Activated B cell treated with CpG ODN at 0.5 μM for 24 hours (primary cell): ENCODE measurements around the gene AK2. TPM values are rescaled to one million over a fixed set of nuclear protein-coding genes. Genes with fewer than 3 reads are reported as not detected.
A peak's percentile ranks its signal among the peaks of the same experiment; 100 is the strongest.

Experiments used
- ATAC-seq: fragments of 200-7000 bp; cut with Tn5 transposase; one replicate; pipeline ENCODE4 v1.10.0; 2021; ENCODE audit warnings: low read depth, mild to moderate bottlenecking, moderate library complexity
- CTCF ChIA-PET: fragments of 350-600 bp; sonication (Branson Sonifier 250); formaldehyde crosslinking; loops from one replicate; lab custom pipeline; 2021; ENCODE audit warnings: antibody characterized with exemption; lab: Charles Lee
- POLR2A ChIA-PET: fragments of 350-600 bp; sonication (Branson Sonifier 250); formaldehyde crosslinking; loops from one replicate; lab custom pipeline; 2021; ENCODE audit warnings: antibody characterized with exemption; lab: Charles Lee
- DNase-seq: peaks from one replicate; pipeline ENCODE4 v3.0.0; 2022
- H3K27ac Mint-ChIP-seq: one replicate; pipeline ENCODE4 v1.8.0; 2020; ENCODE audit warnings: mixed read lengths
- H3K27me3 Mint-ChIP-seq: one replicate; pipeline ENCODE4 v1.8.0; 2021; ENCODE audit warnings: mixed read lengths
- H3K36me3 Mint-ChIP-seq: one replicate; pipeline ENCODE4 v1.8.0; 2021; ENCODE audit warnings: low read depth, mixed read lengths
- H3K4me1 Mint-ChIP-seq: one replicate; pipeline ENCODE4 v1.8.0; 2021; ENCODE audit warnings: mixed read lengths
- H3K4me3 Mint-ChIP-seq: one replicate; pipeline ENCODE4 v1.8.0; 2020; ENCODE audit warnings: mild to moderate bottlenecking, mixed read lengths
- H3K9me3 Mint-ChIP-seq: one replicate; pipeline ENCODE4 v1.8.0; 2020; ENCODE audit warnings: mixed read lengths
- CTCF ChIP-seq: fragments of 200-600 bp; IDR thresholded peaks from one replicate; pipeline ENCODE4 v1.8.0; 2022; ENCODE audit warnings: antibody characterized with exemption, mild to moderate bottlenecking
- intact Hi-C: fragments of 100-400 bp; cut with micrococcal nuclease; formaldehyde crosslinking; loops from one replicate; pipeline ENCODE4 v1.15.1; 2024
- total RNA-seq: library from RNA; stranded (reverse); gene quantifications from 2 replicates; pipeline ENCODE4 v1.2.3, GENCODE V29; 2022

Gene AK2
- total RNA-seq, 1 donor from 2014 or later = 162 TPM

- ChIA-PET POLR2A (interaction anchor here (0.5 to 3.1 kb wide), 33 partner anchors 8 to 892 kb away, joined by 3 to 93 read pairs (median 5); partner anchors contain the start of genes AZIN2, KPNA6, S100PBP and TMEM39B), CTCF (interaction anchor here (0.7 to 1.7 kb wide), 4 partner anchors 16 to 162 kb away, joined by 3 to 8 read pairs (median 4); no protein-coding TSS in a partner anchor)
- DNase-seq (peak; percentile 92), ATAC-seq (peak; percentile 91)
- peak within 1 kb of the TSS; percentile 91 for H3K27ac Mint-ChIP-seq
- peaks cover 37% of the 10 kb centered on the region for H3K4me1 Mint-ChIP-seq
- TF ChIP-seq CTCF = no peak
- no peaks in the 10 kb centered on the region for H3K27me3 Mint-ChIP-seq
- peak within 1 kb of the TSS; percentile 90 for H3K4me3 Mint-ChIP-seq
- intact Hi-C loops = loop anchor here (1.0 to 10.0 kb wide), 5 partner anchors 17 to 163 kb away; partner anchors contain the start of genes AZIN2, S100PBP and YARS1
- H3K9me3 Mint-ChIP-seq = no peaks in the 10 kb centered on the region
- peaks cover 5% of the 10 kb centered on the region for H3K36me3 Mint-ChIP-seq
Observed at GRCh38 chr1:32964461-32965250, 72.0 kb downstream of the AK2 start, which contains the start of gene RNF19B. Gene RNF19B (minus strand): TSS chr1:32964809. CDS start chr1:32964685, 124 bp downstream.

- Mint-ChIP-seq H3K9me3 (no peaks in the 10 kb centered on the region), H3K36me3 (peaks cover 5% of the 10 kb centered on the region), H3K4me1 (peaks cover 43% of the 10 kb centered on the region), H3K4me3 (peak overlapping the region; percentile 90), H3K27ac (peak overlapping the region; percentile 71), H3K27me3 (no peaks in the 10 kb centered on the region)
- intact Hi-C loops = loop anchor here (1.0 to 10.0 kb wide), 6 partner anchors 15 to 163 kb away; partner anchors contain the start of genes AZIN2, S100PBP and YARS1
- peak; percentile 63 for DNase-seq
- ATAC-seq = peak; percentile 22
- ChIA-PET POLR2A (interaction anchor here (0.6 to 3.1 kb wide), 29 partner anchors 9 to 1701 kb away, joined by 3 to 93 read pairs (median 5); partner anchors contain the start of genes AZIN2, KPNA6, S100PBP and YARS1), CTCF (interaction anchor here (1.1 kb wide), 1 partner anchor 29 kb away, joined by 7 read pairs; no protein-coding TSS in a partner anchor)
- no peak for TF ChIP-seq CTCF
Observed at GRCh38 chr1:32963746-32964460, 72.8 kb downstream of the AK2 start.

DNA sequence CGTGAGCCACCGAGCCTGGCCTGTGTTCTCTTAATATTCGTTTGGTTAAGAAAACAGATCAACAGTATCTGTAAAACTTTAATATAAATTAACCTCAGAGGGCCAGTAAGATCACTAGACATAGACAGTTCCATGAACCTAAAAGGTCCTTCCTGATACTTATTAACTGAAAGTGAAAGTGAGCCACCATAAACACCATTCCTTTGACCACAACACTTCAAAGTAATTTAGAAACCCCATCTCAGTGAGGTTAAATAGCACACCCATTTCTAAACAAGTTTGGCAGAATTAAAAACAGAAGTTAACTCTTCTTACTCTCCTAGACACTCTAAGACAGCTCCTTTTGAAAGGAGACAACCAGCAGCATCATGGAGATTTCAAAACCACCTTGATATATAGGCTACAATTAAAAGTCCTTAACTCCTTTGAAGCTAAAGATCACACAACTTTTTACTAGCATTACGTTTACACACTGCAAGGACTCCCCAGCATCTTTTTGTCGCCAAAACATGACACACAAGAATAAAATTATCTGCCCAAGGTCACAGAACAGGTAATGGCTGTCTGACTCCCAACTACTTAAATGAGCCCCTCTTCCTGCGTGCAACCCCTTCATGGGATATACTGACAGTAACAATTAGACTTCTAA is 74.3 kb downstream of the AK2 start:
- ATAC-seq = peak; percentile 4
- DNase-seq = no peak
- intact Hi-C loops = loop anchor here (2.0 to 10.0 kb wide), 2 partner anchors 14 to 148 kb away; partner anchors contain the start of genes S100PBP and YARS1

More for the DNA sequence above, 74.3 kb downstream of the AK2 start:
- H3K27ac Mint-ChIP-seq = peak overlapping the region; percentile 74
- peaks cover 59% of the 10 kb centered on the region for H3K4me1 Mint-ChIP-seq
- peaks cover 12% of the 10 kb centered on the region for H3K36me3 Mint-ChIP-seq
- peak overlapping the region; percentile 90 for H3K4me3 Mint-ChIP-seq
- POLR2A ChIA-PET = interaction anchor here (0.6 to 3.0 kb wide), 7 partner anchors 9 to 211 kb away, joined by 3 to 29 read pairs (median 3); no protein-coding TSS in a partner anchor
- CTCF ChIA-PET = interaction anchor here (0.6 to 1.4 kb wide), 6 partner anchors 9 to 496 kb away, joined by 3 to 7 read pairs (median 4); no protein-coding TSS in a partner anchor
- H3K9me3 Mint-ChIP-seq = no peaks in the 10 kb centered on the region
- no peaks in the 10 kb centered on the region for H3K27me3 Mint-ChIP-seq
- TF ChIP-seq CTCF = no peak
